Measurements from ENCODE around the gene ZRANB2.

DNA sequence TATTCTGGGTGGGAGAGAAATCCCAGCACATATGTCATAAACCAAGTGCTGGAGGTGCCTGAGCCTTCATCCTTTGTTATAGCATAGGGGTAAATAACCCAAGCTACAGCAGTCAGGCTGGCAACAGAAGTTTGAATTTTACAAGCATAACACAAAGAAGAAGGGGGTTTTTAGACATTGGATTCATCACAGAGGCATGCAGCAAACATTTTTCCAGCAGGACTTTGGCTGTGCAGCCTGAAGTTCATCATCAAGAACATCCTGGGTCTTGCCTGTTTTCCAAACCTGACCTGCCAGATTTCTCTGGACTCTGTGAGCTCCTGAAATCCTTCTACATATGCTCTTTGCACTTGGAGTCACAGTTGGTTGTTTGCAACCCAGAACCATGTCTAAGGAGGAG is 49.4 kb downstream of the ZRANB2 start:
- TF ChIP-seq POLR2A (IDR thresholded peaks at IDR 0.05; ENCODE audit: borderline replicate concordance, extremely low read depth, insufficient read depth, insufficient read length): no peak
- no peak for TF ChIP-seq JUND (IDR thresholded peaks at IDR 0.05)
- TF ChIP-seq, protein P1, sequence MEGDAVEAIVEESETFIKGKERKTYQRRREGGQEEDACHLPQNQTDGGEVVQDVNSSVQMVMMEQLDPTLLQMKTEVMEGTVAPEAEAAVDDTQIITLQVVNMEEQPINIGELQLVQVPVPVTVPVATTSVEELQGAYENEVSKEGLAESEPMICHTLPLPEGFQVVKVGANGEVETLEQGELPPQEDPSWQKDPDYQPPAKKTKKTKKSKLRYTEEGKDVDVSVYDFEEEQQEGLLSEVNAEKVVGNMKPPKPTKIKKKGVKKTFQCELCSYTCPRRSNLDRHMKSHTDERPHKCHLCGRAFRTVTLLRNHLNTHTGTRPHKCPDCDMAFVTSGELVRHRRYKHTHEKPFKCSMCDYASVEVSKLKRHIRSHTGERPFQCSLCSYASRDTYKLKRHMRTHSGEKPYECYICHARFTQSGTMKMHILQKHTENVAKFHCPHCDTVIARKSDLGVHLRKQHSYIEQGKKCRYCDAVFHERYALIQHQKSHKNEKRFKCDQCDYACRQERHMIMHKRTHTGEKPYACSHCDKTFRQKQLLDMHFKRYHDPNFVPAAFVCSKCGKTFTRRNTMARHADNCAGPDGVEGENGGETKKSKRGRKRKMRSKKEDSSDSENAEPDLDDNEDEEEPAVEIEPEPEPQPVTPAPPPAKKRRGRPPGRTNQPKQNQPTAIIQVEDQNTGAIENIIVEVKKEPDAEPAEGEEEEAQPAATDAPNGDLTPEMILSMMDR (IDR thresholded peaks at IDR 0.05 in 2 of 3, conservative IDR thresholded peaks at IDR 0.05 in 1 of 3; ENCODE audit: borderline replicate concordance in 1 of 3, insufficient read depth in 1 of 3, low read depth in 2 of 3, low read length in 2 of 3): no peak
- TF ChIP-seq CEBPB (IDR thresholded peaks at IDR 0.05; ENCODE audit: low read depth): no peak
